ENCODE data around the gene ATAD3C. TPM values are rescaled to one million over a fixed set of nuclear protein-coding genes. Genes with fewer than 3 reads are reported as not detected.
"Not testable (repeated sequence)": the region's sequence is repeated elsewhere in the genome, so short reads cannot be mapped to it uniquely, and the experiment has no call there.

Gene ATAD3C
- total RNA-seq, 1 experiment from 2014 or later: 0.14 TPM

DNA sequence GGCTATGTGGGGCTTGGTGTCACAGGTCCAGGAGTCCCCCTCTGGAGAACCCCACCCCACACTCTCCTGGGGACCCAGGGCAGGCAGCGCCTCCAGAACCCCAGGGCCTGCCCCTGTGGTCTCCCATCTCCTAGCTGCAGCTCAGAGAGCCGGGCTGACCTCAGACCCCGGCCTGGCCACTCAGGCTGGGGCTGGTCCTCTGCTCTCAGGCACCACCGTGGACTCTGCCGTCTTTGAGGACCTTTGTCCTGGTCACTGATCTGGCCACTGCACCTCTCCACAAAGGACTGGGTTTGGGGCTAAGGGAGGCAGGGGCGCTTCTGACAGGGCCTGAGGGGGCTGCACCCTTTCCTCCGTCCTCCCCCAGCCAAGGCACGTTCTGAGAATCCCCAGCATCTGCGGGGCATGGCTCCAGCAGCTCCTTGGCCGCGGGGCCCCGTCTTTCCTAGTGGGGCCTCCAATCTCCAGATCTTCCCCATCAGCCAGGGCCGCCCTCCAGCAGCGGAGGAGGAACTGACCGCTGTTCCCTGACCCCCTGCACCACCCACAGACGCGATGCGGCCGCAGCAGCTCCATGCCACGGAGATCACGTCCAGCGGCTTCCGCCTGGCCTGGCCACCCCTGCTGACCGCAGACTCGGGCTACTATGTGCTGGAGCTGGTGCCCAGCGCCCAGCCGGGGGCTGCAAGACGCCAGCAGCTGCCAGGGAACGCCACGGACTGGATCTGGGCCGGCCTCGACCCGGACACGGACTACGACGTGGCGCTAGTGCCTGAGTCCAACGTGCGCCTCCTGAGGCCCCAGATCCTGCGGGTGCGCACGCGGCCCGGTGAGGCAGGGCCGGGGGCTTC lies 10.7 kb upstream of the ATAD3C start:
- no peak for DNase-seq (ENCODE audit: low spot score)
- in situ Hi-C loops (cut with HindIII; ENCODE audit: low sequenced_read_pairs): loop anchor here (10.0 kb wide), 1 partner anchor 64 kb away; the partner anchor contains the start of gene AURKAIP1

DNA sequence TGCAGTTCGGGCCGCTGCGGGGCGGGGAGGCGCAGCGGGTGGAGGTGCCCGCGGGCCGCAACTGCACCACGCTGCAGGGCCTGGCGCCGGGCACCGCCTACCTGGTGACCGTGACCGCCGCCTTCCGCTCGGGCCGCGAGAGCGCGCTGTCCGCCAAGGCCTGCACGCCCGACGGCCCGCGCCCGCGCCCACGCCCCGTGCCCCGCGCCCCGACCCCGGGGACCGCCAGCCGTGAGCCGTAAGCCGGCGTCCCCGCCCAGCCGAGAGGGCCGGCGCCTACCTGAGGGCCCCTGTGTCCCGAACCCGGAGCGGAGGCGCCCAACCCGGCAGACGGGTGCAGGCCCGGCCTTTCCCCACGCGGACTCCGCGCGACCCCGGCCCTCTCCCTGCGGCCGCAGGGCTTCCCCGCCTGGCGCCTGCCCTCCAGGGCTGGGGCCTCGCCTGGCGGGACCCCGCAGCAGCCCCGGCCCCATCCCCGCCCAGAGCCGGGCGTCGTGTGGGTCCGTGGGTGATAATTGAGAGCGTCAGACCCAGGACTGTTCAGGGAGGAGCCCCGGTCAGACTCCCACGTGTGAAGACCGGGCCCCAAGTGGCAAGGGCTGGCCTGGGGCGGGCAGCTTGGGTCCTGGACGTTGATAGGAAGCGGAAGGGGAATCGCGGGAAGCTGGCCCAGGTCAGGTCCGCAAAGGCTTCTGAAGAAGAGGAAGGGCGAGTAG lies 9.8 kb upstream of the ATAD3C start:
- DNase-seq (ENCODE audit: low spot score): no peak
- in situ Hi-C loops (cut with HindIII; ENCODE audit: low sequenced_read_pairs): loop anchor here (10.0 kb wide), 1 partner anchor 65 kb away; the partner anchor contains the start of gene AURKAIP1

DNA sequence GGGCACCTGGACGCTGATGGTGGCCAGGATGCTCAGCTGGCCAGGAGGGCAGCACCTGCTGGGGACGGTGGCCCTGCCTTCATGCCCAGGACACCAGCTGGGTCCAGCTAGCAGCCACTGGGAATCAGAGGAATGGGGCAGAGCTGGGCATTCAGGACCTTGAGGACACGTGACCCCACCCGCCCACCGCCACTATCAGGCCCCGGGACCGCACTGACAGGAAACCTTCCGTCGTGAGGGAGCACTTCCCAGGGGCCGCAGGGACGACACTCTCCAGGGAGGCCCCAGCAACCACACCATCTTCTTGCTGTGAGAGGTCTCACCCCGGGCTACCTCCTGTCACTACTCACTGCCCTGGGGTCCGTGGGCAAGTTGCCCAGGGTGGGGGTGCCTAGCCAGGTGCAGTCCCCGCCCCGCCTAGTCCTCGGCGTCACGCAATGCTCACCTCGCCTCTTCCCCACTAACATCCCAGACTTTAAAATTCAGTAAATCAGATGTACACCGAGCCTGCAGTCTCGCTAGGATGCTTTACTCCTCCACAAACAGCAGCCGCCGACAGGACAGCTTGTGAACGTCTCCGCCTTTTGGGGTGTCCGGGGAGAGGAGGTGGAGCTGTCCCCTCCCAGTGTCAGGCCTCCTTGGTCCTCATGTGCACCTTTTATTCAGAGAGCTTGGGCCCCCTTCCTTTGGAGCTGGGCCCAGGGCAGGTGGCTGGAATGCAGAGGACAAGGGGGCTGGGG lies 9.1 kb upstream of the ATAD3C start:
- no peak for DNase-seq (ENCODE audit: low spot score)
- in situ Hi-C loops (cut with HindIII; ENCODE audit: low sequenced_read_pairs): no loop called here

DNA sequence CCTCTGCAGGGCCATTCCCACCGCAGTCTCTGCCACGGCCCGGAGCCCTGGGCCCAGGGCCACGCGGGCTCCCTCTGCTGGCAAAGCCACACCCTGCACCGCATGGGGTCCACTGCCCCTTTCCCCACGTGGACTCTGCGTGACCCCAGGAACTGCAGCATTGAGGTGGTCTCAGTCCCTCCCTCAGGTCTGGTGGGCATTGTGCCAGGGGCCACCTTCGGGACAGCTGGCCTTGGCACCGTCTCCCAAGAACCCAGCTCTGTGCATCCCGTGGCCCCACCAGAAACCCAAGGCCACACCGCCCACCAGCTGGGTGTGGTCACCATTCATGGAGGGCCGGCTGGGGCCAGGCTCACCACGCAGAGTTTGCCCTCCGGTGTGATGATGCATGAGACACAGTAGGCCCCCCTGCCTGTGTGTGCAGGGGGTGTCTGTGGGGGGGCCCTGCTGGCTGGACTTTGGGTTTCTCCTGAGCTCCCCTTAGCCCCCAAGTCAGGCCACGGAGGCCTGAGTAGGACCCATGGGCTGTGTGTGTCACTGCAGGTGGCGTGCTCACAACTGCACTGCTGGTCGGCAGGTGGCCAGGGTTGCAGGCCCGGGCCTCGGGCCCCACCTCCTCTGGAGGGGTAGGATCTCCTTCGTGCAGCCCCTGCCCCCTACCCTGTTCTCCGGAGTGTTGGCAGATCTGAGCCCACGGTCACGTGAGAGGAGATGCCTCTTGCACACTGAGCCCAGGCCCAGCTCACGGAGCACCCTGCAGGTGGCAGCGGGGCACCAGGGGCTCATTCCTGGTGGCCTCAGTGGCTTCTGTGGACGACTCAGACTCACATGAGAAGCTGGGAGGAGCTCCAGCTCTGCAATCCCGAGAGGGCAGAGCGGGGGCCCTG lies 8.2 kb upstream of the ATAD3C start:
- DNase-seq (ENCODE audit: low spot score): no peak
- in situ Hi-C loops (cut with HindIII; ENCODE audit: low sequenced_read_pairs): no loop called here

DNA sequence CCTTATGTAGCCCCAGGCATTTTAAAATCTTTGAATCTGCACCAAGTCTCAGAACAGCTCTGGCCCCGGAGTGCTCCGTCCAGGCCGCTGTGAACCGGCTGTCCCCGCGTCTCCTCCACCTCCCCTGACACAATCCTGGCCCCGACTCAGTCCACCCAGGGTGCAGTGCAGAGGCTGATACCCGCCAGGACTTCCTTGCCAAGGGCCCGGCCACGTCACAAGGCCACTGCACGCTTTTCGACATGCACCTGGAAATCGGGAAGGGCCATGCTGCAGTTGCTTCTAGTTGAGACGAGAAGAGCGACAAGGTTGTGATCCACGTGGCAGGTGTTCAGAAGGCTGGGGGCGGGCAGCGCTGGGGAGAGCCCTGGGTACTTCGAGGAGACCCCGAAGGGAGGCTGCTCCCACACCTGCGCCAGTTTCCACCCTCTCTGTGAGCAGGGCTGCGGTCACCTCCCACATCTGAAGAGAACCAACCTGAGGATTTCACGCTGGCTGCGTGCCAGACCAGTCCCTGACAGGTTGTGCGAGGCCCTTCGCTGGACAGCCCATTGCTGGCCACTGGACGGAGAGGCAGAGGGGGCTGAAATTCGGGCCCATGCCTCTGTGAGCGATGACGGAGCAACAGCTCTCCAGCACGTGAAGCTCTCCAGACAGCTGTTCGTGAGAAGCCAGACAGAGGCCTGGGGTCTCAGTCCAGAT lies 7.3 kb upstream of the ATAD3C start:
- in situ Hi-C loops (cut with HindIII; ENCODE audit: low sequenced_read_pairs): no loop called here

DNA sequence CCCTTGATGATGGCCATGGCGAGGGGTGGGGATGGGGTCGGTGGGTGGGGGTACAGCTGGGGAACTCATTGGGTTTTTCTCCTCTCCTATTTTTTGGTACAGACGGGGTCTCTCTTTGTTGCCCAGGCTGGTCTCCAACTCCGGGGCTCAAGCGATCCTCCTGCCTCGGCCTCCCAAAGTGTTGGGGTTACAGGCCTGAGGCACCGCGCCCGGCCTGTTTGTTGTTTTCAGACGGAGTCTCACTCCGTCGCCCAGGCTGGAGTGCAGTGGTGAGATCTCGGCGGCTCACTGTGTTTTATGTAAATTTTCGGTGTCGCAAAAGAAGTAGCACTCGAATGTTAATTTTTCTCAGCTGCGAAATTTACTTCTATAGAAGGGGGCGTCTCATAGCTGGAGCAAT lies 2.9 kb upstream of the ATAD3C start:
- in situ Hi-C loops (cut with HindIII; ENCODE audit: low sequenced_read_pairs); DNase-seq (ENCODE audit: low spot score): not testable (repeated sequence)

More for the DNA sequence above, 7.3 kb upstream of the ATAD3C start:
- no peak for DNase-seq (ENCODE audit: low spot score)

DNA sequence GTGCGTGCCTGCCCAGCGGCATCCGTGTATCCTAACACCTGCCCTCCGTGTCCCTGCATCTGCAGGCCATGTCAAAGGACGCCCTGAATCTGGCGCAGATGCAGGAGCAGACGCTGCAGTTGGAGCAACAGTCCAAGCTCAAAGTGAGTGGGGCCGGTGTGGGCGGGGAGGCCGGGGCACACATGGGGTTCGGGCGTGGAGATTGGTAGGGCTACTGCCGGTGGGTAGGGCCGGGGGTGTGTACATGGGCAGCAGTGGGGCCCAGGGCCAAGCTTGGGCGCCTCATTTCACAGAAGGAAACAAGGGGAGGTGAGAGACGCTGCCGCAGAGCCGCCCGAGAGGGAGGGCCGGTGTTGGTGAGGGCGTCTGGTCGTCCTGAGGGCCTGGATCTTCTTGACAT lies 1.1 kb downstream of the ATAD3C start:
- DNase-seq (ENCODE audit: low spot score); in situ Hi-C loops (cut with HindIII; ENCODE audit: low sequenced_read_pairs): not testable (repeated sequence)

DNA sequence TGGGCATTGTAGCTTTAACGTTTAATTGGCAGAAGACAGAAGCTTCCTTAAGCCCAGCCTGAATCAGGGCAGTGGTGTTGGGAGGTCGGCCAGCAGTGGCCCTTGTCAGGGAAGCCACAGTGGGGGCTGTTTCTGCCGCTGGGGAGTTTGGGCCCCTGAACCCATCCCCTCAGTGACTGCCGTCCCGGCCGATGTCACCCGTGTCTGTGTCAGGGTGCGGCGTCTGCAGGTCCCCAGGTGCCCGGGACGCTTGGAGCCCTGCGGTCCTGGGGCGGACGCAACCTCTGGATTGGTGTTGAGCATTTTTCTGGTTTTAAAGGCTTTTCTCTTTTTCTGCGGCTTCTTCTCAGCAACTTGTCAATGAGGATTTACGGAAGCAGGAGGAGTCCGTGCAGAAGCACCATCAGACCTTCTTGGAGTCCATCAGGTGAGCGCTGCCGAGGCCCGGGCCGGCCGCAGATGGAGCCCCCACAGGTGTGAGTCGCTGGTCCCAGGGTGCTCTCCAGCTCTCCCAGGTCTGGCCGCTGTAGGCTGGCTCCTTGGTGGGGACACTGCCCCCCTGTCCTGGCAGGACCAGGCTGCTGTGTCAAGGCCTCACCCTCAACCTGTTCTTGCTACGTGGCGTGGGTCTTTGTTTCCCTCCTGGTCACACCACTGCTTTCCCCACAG lies 2.3 kb downstream of the ATAD3C start:
- in situ Hi-C loops (cut with HindIII; ENCODE audit: low sequenced_read_pairs): no loop called here
- DNase-seq (ENCODE audit: low spot score): no peak

DNA sequence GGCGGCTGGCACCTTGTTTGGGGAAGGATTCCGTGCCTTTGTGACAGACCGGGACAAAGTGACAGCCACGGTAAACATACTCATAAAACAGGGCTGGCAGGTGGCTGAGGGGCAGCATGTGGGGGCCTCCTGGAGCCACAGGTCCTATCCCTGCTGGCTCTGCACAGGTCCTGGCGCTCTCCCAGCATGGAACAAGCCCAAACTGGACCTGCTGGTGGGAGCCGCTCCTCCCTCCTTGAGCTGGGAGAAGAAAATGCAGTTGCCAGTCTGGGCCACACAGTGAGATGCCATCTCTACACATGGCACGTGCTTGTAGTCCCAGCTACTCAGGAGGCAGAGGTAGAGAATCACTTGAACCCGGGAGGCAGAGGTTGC lies 2.9 kb downstream of the ATAD3C start:
- in situ Hi-C loops (cut with HindIII; ENCODE audit: low sequenced_read_pairs); DNase-seq (ENCODE audit: low spot score): not testable (repeated sequence)

DNA sequence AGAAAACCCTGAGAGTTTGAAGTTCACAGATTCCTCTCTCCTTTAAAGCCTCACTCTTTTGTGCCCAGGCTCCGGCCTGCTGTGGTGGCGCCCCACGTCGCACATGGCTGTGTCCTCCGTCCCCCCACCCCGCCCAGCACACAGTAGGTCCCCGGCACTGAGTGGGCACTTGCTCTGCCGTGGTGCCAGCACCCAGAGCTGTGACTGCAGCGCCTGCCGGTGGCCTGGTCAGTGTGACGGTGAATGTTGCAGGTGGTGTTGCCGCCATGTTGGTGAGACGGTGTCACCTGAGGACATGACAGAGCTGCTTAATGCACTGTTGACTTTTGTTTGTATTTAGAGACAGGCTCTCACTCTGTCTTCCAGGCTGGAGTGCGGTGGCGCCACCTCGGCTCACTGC lies 3.4 kb downstream of the ATAD3C start:
- in situ Hi-C loops (cut with HindIII; ENCODE audit: low sequenced_read_pairs): no loop called here
- no peak for DNase-seq (ENCODE audit: low spot score)

DNA sequence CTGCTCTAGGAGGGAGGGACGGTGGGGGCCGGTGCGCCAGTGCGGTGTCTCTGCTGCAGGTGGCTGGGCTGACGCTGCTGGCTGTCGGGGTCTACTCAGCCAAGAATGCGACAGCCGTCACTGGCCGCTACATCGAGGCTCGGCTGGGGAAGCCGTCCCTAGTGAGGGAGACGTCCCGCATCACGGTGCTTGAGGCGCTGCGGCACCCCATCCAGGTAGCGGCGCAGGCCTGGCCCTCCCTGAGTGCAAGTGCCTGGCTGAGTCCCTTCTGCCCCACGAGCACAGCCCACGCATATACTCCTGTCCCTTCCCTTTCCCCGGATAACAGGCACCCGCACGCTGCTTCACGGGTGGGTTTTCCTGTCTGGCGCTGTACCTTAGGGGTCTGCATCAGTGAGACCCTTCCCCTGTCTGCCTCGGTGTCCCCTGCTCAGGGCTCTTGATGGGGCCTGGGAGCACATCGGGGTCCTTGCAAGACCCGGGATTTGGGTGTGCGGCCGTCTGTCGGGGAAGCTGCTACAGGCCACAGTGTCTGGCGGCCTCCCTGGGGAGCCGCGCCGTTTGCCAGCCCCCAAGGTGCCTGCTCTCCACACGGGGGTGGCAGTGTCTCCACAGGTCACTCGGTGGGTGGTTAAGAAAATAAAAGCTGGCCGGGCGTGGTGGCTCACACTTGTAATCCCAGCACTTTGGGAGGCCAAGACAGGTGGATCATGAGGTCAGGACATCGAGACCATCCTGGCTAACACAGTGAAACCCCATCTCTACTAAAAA lies 5.0 kb downstream of the ATAD3C start:
- in situ Hi-C loops (cut with HindIII; ENCODE audit: low sequenced_read_pairs); DNase-seq (ENCODE audit: low spot score): not testable (repeated sequence)

DNA sequence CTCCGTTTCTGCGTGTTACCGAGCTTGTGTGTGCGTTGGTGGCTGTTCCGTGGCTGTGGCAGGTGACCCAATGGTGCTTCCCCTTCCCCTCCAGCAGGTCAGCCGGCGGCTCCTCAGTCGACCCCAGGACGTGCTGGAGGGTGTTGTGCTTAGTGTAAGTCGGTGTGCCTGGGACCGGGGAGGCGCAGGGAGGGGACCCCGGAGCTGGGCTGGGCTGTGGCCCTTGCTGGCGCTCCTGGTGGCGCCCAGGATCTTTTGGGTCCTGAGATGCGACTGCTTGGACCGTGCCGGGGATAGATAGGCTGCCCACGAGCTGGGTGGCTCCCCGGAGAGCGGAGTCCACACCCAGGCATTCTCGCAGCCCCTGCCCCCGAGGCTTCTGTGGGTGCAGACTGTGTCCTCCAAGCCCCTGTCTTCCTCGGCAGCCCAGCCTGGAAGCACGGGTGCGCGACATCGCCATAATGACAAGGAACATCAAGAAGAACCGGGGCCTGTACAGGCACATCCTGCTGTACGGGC lies 5.9 kb downstream of the ATAD3C start:
- in situ Hi-C loops (cut with HindIII; ENCODE audit: low sequenced_read_pairs): no loop called here
- no peak for DNase-seq (ENCODE audit: low spot score)

DNA sequence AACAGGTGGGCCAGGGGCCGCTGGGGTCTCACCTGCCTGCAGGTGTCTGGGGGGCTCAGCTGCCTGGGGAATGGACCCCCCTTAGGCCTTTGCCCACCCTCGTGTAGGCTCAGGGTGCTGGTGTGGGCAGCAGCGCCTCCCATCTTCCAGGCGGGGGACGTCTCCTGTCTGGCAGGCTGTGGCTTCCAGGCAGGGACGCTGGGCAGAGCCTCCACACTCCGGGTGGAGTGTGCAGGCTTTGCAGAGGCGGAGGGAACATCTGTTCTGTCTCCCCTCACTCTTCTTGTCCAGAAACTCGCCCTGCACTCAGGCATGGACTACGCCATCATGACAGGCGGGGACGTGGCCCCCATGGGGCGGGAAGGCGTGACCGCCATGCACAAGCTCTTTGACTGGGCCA lies 6.4 kb downstream of the ATAD3C start:
- in situ Hi-C loops (cut with HindIII; ENCODE audit: low sequenced_read_pairs): not testable (repeated sequence)

DNA sequence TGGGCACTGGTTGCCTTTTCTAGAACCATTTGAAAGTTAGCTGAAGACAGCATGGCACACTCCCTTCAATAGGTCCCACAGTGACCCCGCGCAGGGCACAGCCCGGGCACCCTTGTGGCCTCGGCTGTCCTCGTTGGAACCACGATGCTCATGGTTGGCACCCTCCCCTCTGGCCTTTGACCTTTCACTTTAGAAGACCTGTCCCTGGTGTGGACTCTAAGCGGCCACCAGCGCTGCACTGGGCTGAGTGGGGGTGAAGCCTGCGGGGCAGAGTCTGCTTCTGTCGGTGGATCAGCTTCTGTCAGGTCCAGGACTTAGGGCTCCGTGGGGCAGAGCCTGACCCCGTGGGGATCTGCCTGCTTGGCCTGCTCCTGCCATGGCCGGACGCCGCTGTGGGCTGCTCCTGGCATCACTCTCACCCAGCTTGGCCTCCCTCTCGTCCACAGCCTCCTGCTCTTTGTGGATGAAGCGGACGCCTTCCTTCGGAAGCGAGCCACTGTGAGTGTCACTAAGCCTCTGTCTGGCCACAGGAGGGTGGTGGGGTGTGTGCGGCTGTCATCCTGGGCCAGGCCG lies 7.3 kb downstream of the ATAD3C start:
- DNase-seq (ENCODE audit: low spot score); in situ Hi-C loops (cut with HindIII; ENCODE audit: low sequenced_read_pairs): not testable (repeated sequence)

More for the DNA sequence above, 6.4 kb downstream of the ATAD3C start:
- not testable (repeated sequence) for DNase-seq (ENCODE audit: low spot score)

DNA sequence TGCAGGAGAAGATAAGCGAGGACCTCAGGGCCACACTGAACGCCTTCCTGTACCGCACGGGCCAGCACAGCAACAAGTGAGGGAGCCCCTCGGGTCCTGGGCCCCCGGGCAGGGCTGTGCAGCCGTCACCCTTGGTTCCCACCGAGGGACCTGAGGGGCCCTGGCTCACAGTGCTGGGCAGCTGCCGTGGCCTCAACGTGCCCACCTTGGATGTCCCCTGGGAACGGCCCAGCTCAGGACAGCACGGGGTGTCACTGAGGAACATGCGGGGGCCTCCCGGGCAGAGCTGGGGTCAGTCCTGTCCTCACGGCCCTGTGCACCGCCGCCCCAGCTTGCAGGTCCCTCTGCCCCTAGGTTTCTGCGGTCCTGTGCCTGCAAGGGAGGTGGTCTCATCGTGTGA lies 9.7 kb downstream of the ATAD3C start:
- DNase-seq (ENCODE audit: low spot score); in situ Hi-C loops (cut with HindIII; ENCODE audit: low sequenced_read_pairs): not testable (repeated sequence)

DNA sequence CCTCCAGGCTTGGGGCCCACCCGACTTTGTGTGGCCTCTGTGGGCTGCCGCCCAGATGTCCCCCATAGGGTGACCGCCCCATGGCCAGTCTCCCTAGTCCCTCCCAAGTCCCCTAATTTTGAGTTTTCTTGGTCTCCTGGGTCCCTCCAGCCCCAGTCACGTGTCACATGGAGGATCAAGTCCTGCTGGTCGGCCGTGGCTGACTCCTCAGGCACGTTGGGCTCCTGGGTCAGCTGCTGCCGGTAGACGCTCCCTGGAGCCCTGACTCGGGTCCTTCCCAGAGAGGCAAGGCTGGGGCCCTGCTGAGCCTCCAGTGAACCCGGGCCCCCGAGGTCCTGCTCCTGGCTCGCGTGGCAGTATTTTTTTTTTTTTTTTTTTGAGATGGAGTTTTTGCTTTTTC lies 10.2 kb downstream of the ATAD3C start:
- DNase-seq (ENCODE audit: low spot score); in situ Hi-C loops (cut with HindIII; ENCODE audit: low sequenced_read_pairs): not testable (repeated sequence)

Measured in G401 (cell line).